Measurements from ENCODE around the gene ENTHD1.

DNA sequence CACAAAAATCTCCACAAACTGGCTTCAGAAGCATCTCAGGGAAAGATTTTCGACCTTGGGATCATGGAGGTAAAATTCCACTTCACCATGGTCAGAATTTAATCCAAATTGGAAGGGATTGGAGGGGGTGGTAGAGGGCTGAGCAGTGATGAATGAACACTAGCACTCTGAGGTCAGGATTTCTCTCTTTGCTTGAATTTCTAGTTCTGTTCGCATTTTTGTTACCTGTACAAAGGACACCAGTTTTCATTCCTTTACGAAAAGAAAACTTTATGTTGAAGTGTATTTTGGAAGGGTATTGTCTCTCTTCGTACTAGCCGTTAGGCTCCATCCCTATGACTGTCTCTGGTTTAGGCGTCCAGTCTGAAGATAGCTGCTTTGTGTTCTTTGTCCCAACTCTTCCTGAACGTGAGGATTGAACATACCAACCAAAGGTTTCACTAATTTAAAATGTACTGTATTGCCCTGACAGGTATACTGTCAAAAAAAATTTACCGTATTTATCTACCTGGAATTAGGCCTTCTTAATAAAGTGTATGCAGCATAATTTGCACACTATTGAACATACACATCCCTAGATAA lies 8.1 kb upstream of the ENTHD1 start:
- TF ChIP-seq, protein P1, sequence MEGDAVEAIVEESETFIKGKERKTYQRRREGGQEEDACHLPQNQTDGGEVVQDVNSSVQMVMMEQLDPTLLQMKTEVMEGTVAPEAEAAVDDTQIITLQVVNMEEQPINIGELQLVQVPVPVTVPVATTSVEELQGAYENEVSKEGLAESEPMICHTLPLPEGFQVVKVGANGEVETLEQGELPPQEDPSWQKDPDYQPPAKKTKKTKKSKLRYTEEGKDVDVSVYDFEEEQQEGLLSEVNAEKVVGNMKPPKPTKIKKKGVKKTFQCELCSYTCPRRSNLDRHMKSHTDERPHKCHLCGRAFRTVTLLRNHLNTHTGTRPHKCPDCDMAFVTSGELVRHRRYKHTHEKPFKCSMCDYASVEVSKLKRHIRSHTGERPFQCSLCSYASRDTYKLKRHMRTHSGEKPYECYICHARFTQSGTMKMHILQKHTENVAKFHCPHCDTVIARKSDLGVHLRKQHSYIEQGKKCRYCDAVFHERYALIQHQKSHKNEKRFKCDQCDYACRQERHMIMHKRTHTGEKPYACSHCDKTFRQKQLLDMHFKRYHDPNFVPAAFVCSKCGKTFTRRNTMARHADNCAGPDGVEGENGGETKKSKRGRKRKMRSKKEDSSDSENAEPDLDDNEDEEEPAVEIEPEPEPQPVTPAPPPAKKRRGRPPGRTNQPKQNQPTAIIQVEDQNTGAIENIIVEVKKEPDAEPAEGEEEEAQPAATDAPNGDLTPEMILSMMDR (IDR thresholded peaks at IDR 0.05) = no peak
- TF ChIP-seq EZH2 (IDR thresholded peaks at IDR 0.05) = no peak

Data from neural progenitor cell (in vitro differentiated cells).